ENCODE results near the gene PRRC2C. TPM values are rescaled to one million over a fixed set of nuclear protein-coding genes. Genes with fewer than 3 reads are reported as not detected.
"Not testable (repeated sequence)": the region's sequence is repeated elsewhere in the genome, so short reads cannot be mapped to it uniquely, and the experiment has no call there.

PRRC2C gene
- total RNA-seq, 1 donor from 2014 or later: 37.5 TPM

- DNase-seq (ENCODE audit: low spot score in 2 of 2) (no peak), FAIRE-seq (no peak)
Measured at GRCh38 chr1:171495444-171495843, 10.1 kb downstream of the PRRC2C start.

- DNase-seq (ENCODE audit: low spot score in 2 of 2) (no peak), FAIRE-seq (no peak)
Measured at GRCh38 chr1:171500304-171500703, 15.0 kb downstream of the PRRC2C start.

- FAIRE-seq (no peak), DNase-seq (ENCODE audit: low spot score in 2 of 2) (no peak)
Measured at GRCh38 chr1:171500803-171501202, 15.5 kb downstream of the PRRC2C start.

- FAIRE-seq (no peak), DNase-seq (ENCODE audit: low spot score in 2 of 2) (no peak)
Measured at GRCh38 chr1:171501305-171502024, 16.1 kb downstream of the PRRC2C start.

DNA sequence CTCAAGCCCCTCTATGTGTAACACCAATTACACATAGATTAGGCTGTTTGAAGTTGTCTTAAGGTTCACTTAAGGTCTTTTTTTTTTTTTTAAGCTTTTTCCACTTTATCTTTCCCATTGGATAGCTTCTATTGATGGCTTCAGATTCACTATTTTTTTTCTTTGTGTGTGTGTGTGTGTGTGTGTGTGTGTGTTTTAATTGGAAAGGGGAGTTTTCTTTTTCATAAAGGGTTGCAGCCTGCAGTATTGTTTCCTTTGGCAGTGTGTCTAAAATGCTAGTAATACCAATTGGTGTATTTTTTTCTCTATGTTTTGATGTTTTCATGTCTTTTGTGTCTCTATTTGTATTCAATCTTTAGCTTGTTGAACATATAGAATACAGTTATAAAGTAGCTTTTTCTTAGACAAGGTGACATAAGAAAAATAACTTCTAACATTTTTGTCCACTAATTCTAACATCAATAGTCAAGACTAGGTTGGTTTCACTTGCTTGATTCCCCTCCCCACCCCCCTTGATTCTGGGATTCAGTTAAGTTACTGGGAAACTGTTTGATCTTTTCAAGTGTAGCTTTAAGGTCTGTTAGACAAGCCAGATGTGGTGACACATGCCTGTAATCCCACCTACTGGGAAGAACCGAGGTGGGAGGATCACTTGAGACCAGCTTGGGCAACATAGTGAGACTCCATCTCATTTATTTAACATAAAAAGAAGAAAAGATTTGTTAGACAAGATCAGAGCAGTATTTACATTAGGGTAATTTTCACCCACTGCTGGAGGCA is 21.4 kb downstream of the PRRC2C start:
- DNase-seq (ENCODE audit: low spot score in 2 of 2): no peak
- no peak for FAIRE-seq

DNA sequence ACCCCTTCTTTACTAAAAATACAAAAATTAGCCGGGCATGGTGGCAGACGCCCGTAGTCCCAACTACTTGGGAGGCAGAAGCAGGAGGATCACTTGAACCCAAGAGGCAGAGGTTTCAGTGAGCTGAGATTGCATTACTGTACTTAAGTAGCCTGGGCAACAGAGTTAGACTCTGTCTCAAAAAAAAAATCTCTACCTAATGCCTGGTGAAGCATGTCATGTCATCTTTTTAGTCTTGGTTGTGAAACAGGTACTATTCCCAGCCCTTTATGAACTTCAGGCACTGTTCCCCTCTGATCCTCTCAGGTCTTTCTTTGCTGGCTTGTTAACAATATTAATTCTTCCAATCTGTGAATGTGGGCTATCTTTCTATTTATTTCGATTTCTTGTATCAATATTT is 22.1 kb downstream of the PRRC2C start:
- DNase-seq (ENCODE audit: low spot score in 2 of 2) (no peak), FAIRE-seq (no peak)

- DNase-seq (ENCODE audit: low spot score in 2 of 2): no peak
Measured at GRCh38 chr1:171509191-171509590, 23.9 kb downstream of the PRRC2C start.

GRCh38 chr1:171513743-171514142 is 28.4 kb downstream of the PRRC2C start:
- FAIRE-seq (no peak), DNase-seq (ENCODE audit: low spot score in 2 of 2) (no peak)

More at GRCh38 chr1:171509191-171509590, 23.9 kb downstream of the PRRC2C start:
- no peak for FAIRE-seq

- FAIRE-seq (no peak), DNase-seq (ENCODE audit: low spot score in 2 of 2) (no peak)
Measured at GRCh38 chr1:171515299-171515698, 30.0 kb downstream of the PRRC2C start.

- FAIRE-seq: no peak
Measured at GRCh38 chr1:171515741-171516140, 30.4 kb downstream of the PRRC2C start.

DNA sequence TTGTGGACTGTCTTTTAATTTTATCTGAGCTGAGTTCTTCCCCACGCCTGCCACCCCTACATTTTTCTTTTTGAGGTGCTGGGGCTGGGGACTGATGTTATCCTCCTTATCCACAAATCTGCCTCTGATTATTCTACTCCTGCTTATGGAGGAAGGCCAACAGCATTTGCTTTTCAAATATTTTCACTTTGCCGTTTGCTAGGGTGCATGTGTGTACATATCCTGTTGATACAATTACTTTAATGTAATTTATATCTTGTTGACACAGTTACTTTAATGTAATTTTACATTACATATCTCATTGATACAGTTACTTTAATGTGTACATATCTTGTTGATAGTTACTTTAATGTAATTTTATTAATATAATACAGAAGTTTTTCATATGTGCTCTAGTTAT is 36.2 kb downstream of the PRRC2C start:
- FAIRE-seq: no peak
- DNase-seq (ENCODE audit: low spot score in 2 of 2): no peak

More at GRCh38 chr1:171515741-171516140, 30.4 kb downstream of the PRRC2C start:
- DNase-seq (ENCODE audit: low spot score in 2 of 2): no peak

- FAIRE-seq (no peak), DNase-seq (ENCODE audit: low spot score in 2 of 2) (no peak)
Measured at GRCh38 chr1:171530676-171531075, 45.3 kb downstream of the PRRC2C start.

GRCh38 chr1:171532520-171532919 is 47.2 kb downstream of the PRRC2C start:
- FAIRE-seq (no peak), DNase-seq (ENCODE audit: low spot score in 2 of 2) (no peak)

DNA sequence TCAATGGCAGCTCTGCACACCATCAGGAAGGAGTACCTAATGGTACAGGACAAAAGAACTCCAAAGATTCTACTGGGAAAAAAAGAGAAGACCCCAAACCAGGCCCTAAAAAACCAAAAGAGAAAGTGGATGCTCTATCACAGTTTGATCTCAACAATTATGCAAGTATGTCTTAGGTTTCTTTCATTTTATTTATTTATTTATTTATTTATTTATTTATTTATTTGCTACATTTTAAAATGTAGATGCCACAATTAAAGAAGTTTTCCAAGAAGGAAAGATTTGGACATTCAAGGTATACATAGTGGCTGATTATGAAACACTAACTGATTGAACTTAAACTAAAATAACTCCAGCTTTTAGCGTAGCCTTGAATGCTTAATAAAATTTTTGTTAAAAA is 60.2 kb downstream of the PRRC2C start:
- FAIRE-seq (no peak), DNase-seq (ENCODE audit: low spot score in 2 of 2) (no peak)

DNA sequence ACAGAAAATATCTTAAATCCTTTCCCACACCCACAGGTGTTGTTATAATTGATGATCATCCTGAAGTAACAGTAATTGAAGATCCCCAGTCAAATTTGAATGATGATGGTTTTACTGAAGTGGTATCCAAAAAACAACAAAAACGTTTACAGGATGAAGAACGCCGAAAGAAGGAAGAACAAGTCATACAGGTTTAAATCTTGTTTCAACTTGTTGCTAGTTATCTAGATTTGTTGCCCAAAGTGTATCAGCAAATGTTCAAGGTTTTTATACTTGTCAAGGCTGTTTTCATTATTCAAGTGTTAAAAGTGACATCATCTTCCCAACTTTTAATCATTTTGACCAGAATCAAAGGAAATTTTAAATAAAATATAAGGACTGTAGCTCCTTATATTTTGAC is 64.7 kb downstream of the PRRC2C start:
- FAIRE-seq: no peak
- DNase-seq (ENCODE audit: low spot score in 2 of 2): no peak

DNA sequence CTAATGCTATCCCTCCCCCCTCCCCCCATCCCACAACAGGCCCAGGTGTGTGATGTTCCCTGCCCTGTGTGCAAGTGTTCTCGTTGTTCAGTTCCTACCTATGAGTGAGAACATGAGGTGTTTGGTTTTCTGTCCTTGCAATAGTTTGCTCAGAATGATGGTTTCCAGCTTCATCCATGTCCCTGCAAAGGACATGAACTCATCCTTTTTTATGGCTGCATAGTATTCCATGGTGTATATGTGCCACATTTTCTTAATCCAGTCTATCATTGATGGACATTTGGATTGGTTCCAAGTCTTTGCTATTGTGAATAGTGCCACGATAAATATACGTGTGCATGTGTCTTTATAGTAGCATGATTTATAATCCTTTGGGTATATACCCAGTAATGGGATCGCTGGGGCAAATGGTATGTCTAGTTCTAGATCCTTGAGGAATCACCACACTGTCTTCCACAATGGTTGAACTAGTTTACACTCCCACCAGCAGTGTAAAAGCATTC is 65.3 kb downstream of the PRRC2C start:
- not testable (repeated sequence) for FAIRE-seq; DNase-seq (ENCODE audit: low spot score in 2 of 2)

- not testable (repeated sequence) for FAIRE-seq; DNase-seq (ENCODE audit: low spot score in 2 of 2)
Measured at GRCh38 chr1:171553960-171554359, 68.6 kb downstream of the PRRC2C start.

- DNase-seq (ENCODE audit: low spot score in 2 of 2): no peak
- no peak for FAIRE-seq
Measured at GRCh38 chr1:171563675-171564074, 78.3 kb downstream of the PRRC2C start.

DNA sequence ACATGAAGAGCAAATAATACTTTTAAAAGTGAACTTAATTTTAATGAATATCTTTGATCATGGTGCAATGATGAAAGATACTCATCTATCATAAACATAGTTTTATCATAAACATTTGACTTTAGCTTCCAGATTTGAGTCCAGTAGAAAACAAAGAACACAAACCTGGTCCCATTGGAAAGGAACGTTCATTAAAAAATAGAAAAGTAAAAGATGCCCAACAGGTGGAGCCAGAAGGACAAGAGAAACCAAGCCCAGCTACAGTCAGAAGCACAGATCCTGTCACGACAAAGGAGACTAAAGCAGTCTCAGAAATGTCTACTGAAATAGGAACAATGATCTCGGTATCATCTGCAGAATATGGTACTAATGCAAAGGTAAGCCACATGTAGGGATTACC is 81.1 kb downstream of the PRRC2C start:
- FAIRE-seq: no peak
- DNase-seq (ENCODE audit: low spot score in 2 of 2): no peak

- no peak for FAIRE-seq
- DNase-seq (ENCODE audit: low spot score in 2 of 2): no peak
Measured at GRCh38 chr1:171570295-171570694, 85.0 kb downstream of the PRRC2C start.

- FAIRE-seq (no peak), DNase-seq (ENCODE audit: low spot score in 2 of 2) (no peak)
Measured at GRCh38 chr1:171576144-171576543, 90.8 kb downstream of the PRRC2C start.

GRCh38 chr1:171581226-171581625 is 95.9 kb downstream of the PRRC2C start:
- DNase-seq (ENCODE audit: low spot score in 2 of 2): no peak
- FAIRE-seq: no peak

Measured in frontal cortex (tissue), 4 donors.